Neuron (in vitro differentiated cells): ENCODE data around the gene ANAPC2.
A peak's percentile ranks its signal among the peaks of the same experiment; 100 is the strongest.

Experiments used
- H2AFZ ChIP-seq: one replicate; pipeline ENCODE4 v1.6.1; 2013; ENCODE audit warnings: low read depth, mild to moderate bottlenecking, inconsistent platforms, low read length, moderate library complexity
- H3K27me3 ChIP-seq: one replicate; pipeline ENCODE4 v1.6.1; 2013; ENCODE audit warnings: low read length; ENCODE audit not compliant: insufficient read depth
- H3K36me3 ChIP-seq: one replicate; pipeline ENCODE4 v1.6.1; 2013; ENCODE audit warnings: low read length; ENCODE audit not compliant: insufficient read depth
- H3K4me1 ChIP-seq: one replicate; pipeline ENCODE4 v1.6.1; 2013; ENCODE audit warnings: low read length; ENCODE audit not compliant: insufficient read depth
- H3K4me3 ChIP-seq: 2 replicates; pipeline ENCODE4 v1.5.1; 2013; ENCODE audit warnings: mild to moderate bottlenecking, low read length, moderate library complexity
- H3K9me3 ChIP-seq: one replicate; pipeline ENCODE4 v1.6.1; 2013; ENCODE audit warnings: low read length

The ANAPC2 gene

GRCh38 chr9:137168573-137168903, 19.8 kb downstream of the ANAPC2 start:
- peaks cover 38% of the 10 kb centered on the region for H3K4me1 ChIP-seq
- H3K9me3 ChIP-seq: no peaks in the 10 kb centered on the region
- peak overlapping the region; percentile 49 for H3K4me3 ChIP-seq
- H3K27me3 ChIP-seq: peaks cover 73% of the 10 kb centered on the region
- peak overlapping the region; percentile 24 for H2AFZ ChIP-seq
- H3K36me3 ChIP-seq: no peaks in the 10 kb centered on the region

- peak overlapping the region; percentile 49 for H3K4me3 ChIP-seq
- peaks cover 38% of the 10 kb centered on the region for H3K4me1 ChIP-seq
- peaks cover 78% of the 10 kb centered on the region for H3K27me3 ChIP-seq
- H2AFZ ChIP-seq: no peak overlapping the region
- H3K36me3 ChIP-seq: no peaks in the 10 kb centered on the region
- no peaks in the 10 kb centered on the region for H3K9me3 ChIP-seq
Observed at GRCh38 chr9:137167747-137168572, 20.4 kb downstream of the ANAPC2 start.

- Histone ChIP-seq H3K4me3 (peak overlapping the region; percentile 49), H3K36me3 (no peaks in the 10 kb centered on the region), H3K27me3 (peaks cover 83% of the 10 kb centered on the region), H3K9me3 (no peaks in the 10 kb centered on the region), H2AFZ (no peak overlapping the region), H3K4me1 (peaks cover 41% of the 10 kb centered on the region)
Observed at GRCh38 chr9:137167277-137167746, 21.0 kb downstream of the ANAPC2 start.

GRCh38 chr9:137166380-137167229, 21.8 kb downstream of the ANAPC2 start:
- Histone ChIP-seq H3K4me1 (peaks cover 41% of the 10 kb centered on the region), H3K36me3 (no peaks in the 10 kb centered on the region), H3K9me3 (no peaks in the 10 kb centered on the region), H2AFZ (no peak overlapping the region), H3K4me3 (no peak overlapping the region), H3K27me3 (peaks cover 84% of the 10 kb centered on the region)

GRCh38 chr9:137165250-137165836, 23.0 kb downstream of the ANAPC2 start:
- Histone ChIP-seq H3K27me3 (peaks cover 80% of the 10 kb centered on the region), H3K9me3 (no peaks in the 10 kb centered on the region), H3K4me1 (peaks cover 41% of the 10 kb centered on the region), H3K4me3 (no peak overlapping the region), H2AFZ (no peak overlapping the region), H3K36me3 (no peaks in the 10 kb centered on the region)

GRCh38 chr9:137164370-137165249, 23.8 kb downstream of the ANAPC2 start:
- Histone ChIP-seq H3K27me3 (peaks cover 79% of the 10 kb centered on the region), H3K9me3 (no peaks in the 10 kb centered on the region), H3K4me3 (no peak overlapping the region), H2AFZ (no peak overlapping the region), H3K36me3 (no peaks in the 10 kb centered on the region), H3K4me1 (peaks cover 38% of the 10 kb centered on the region)

GRCh38 chr9:137163805-137164204, 24.6 kb downstream of the ANAPC2 start:
- peaks cover 34% of the 10 kb centered on the region for H3K4me1 ChIP-seq
- H2AFZ ChIP-seq: no peak overlapping the region
- H3K27me3 ChIP-seq: peaks cover 83% of the 10 kb centered on the region
- no peaks in the 10 kb centered on the region for H3K36me3 ChIP-seq
- H3K9me3 ChIP-seq: no peaks in the 10 kb centered on the region
- H3K4me3 ChIP-seq: no peak overlapping the region

GRCh38 chr9:137163365-137163715, 25.0 kb downstream of the ANAPC2 start:
- H3K4me1 ChIP-seq: peaks cover 33% of the 10 kb centered on the region
- no peaks in the 10 kb centered on the region for H3K9me3 ChIP-seq
- H3K36me3 ChIP-seq: no peaks in the 10 kb centered on the region
- peak overlapping the region; percentile 34 for H3K4me3 ChIP-seq
- peaks cover 85% of the 10 kb centered on the region for H3K27me3 ChIP-seq
- no peak overlapping the region for H2AFZ ChIP-seq

- Histone ChIP-seq H3K27me3 (peaks cover 88% of the 10 kb centered on the region), H3K4me1 (peaks cover 28% of the 10 kb centered on the region), H3K9me3 (no peaks in the 10 kb centered on the region), H3K36me3 (no peaks in the 10 kb centered on the region), H2AFZ (no peak overlapping the region), H3K4me3 (peak overlapping the region; percentile 34)
Observed at GRCh38 chr9:137162505-137163364, 25.6 kb downstream of the ANAPC2 start.

GRCh38 chr9:137161558-137162486, 26.5 kb downstream of the ANAPC2 start:
- H3K4me3 ChIP-seq: no peak overlapping the region

More at GRCh38 chr9:137161558-137162486, 26.5 kb downstream of the ANAPC2 start:
- H3K4me1 ChIP-seq: peaks cover 21% of the 10 kb centered on the region
- H3K27me3 ChIP-seq: peaks cover 88% of the 10 kb centered on the region
- H3K9me3 ChIP-seq: no peaks in the 10 kb centered on the region
- no peaks in the 10 kb centered on the region for H3K36me3 ChIP-seq
- H2AFZ ChIP-seq: no peak overlapping the region
